GM20431 (cell line): Measurements from ENCODE around the gene SLC31A2.
"Not testable (repeated sequence)": the region's sequence is repeated elsewhere in the genome, so short reads cannot be mapped to it uniquely, and the experiment has no call there.

Experiments used
- in situ Hi-C: fragments of 300-500 bp; cut with MseI, MboI; formaldehyde crosslinking; loops from one replicate; pipeline ENCODE4 v1.15.0; 2020; ENCODE audit warnings: low sequenced_read_pairs; ENCODE audit not compliant: unreplicated experiment

SLC31A2 gene

GRCh38 chr9:113150670-113151611 is at the start of gene SLC31A2:
SLC31A2 (plus strand) TSS chr9:113151007; CDS start chr9:113151075, 68 bp downstream.
- in situ Hi-C loops = no loop called here

GRCh38 chr9:113105345-113105744 is 45.5 kb upstream of the SLC31A2 start:
- in situ Hi-C loops = not testable (repeated sequence)

GRCh38 chr9:113111065-113111951 is 39.5 kb upstream of the SLC31A2 start:
- in situ Hi-C loops = not testable (repeated sequence)

- in situ Hi-C loops = not testable (repeated sequence)
Measured at GRCh38 chr9:113112706-113113510, 37.9 kb upstream of the SLC31A2 start.

- in situ Hi-C loops = not testable (repeated sequence)
Measured at GRCh38 chr9:113118829-113119228, 32.0 kb upstream of the SLC31A2 start.

GRCh38 chr9:113125386-113126035 is 25.3 kb upstream of the SLC31A2 start:
- in situ Hi-C loops = no loop called here

GRCh38 chr9:113129466-113129865 is 21.3 kb upstream of the SLC31A2 start:
- in situ Hi-C loops = no loop called here

- in situ Hi-C loops = no loop called here
Measured at GRCh38 chr9:113129884-113130283, 20.9 kb upstream of the SLC31A2 start.

- in situ Hi-C loops = no loop called here
Measured at GRCh38 chr9:113131689-113132151, 19.1 kb upstream of the SLC31A2 start.

- in situ Hi-C loops = no loop called here
Measured at GRCh38 chr9:113137196-113138168, 13.3 kb upstream of the SLC31A2 start.

GRCh38 chr9:113138760-113139159 is 12.0 kb upstream of the SLC31A2 start:
- in situ Hi-C loops = no loop called here

- in situ Hi-C loops = no loop called here
Measured at GRCh38 chr9:113139225-113139829, 11.5 kb upstream of the SLC31A2 start.

GRCh38 chr9:113139953-113140352 is 10.9 kb upstream of the SLC31A2 start:
- in situ Hi-C loops = no loop called here

GRCh38 chr9:113140896-113141295 is 9.9 kb upstream of the SLC31A2 start:
- in situ Hi-C loops = not testable (repeated sequence)

GRCh38 chr9:113143432-113144227 is 7.2 kb upstream of the SLC31A2 start:
- in situ Hi-C loops = no loop called here

GRCh38 chr9:113148372-113148705 is 2.5 kb upstream of the SLC31A2 start:
- in situ Hi-C loops = no loop called here
